Glomerular visceral epithelial cell (primary cell): ENCODE data around the gene RAB12.

ENCODE experiments used
- DNase-seq: peaks from one replicate; pipeline ENCODE4 v3.0.0-alpha.2; 2016; ENCODE audit errors: extremely low spot score

Gene RAB12

DNA sequence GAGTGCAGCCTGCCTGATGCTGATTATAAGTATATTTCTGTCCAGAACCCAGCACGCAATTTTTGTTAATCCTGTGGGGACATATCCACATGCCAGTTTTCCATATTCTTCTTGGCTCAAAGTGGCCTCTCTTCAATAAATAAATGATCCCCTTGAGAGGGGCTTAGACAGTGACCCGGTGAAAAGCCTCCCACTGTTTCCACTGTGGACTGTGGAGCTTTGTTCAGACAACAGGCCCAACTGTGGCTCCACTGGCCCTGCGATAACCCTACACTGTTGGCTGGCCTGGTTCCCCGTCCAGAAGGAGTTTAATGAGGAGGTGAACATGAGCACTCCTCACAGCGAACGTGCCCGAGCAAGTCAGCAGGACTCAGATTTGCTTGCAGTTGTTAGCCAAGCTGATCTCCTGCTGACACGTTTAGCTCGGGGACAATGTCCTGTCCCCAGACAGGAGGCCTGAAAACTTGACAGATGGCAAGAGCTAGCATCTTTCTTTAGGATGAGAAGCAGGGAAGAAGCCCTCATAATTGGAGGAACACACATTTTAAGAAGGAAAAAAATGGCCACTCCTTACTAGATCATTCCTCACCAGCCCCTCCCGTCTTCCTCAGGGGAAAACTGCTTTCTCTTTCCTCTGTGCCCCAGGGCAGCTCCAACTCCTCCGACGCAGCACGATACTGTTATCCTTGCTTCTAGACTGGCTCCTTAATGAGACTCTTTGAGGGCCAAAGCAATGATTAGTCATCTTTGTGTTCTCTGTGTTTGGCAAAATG is 76.1 kb downstream of the RAB12 start:
- DNase-seq, result no peak

DNA sequence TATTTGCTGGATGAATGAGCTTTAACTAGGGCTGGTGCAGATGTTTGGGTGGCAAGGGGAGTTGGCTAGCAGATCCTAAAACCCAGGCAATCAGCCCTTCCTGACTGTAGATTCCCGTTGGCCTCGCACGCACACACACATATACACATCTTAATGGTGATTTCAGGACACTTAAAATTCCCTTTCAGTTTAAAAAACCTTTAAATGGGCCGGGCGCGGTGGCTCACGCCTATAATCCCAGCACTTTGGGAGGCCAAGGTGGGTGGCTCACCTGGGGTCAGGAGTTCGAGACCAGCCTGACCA is 76.6 kb downstream of the RAB12 start:
- DNase-seq, result no peak

GRCh38 chr18:8686611-8687010 is 77.4 kb downstream of the RAB12 start:
- no peak for DNase-seq

DNA sequence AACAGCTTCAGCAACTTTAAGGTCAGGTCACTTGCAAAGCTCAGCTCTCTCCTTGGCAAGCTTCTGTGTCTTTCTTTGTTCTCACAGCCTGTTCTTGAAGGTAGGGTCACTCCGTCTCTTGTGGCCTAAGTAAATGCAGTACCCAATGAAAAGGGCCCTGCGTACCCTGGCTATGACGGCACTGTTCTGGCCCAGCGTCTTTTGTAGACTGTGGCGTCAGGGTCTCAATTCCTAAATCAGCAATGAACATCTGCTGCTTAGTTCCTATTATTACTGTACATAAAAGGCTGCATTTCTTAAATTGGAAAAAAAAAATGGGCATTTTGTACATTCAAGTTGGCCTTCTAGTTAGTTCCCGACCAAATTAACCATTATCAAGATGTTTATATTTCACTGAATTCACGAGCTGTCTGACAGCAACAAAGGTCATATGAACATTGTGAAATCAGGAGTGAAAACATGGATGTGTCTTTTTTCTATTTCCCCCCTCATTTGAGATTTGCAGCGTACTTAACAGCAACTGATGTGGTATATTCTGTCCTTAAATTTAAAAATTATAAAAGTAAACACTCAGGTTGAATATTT is 79.1 kb downstream of the RAB12 start:
- no peak for DNase-seq

DNA sequence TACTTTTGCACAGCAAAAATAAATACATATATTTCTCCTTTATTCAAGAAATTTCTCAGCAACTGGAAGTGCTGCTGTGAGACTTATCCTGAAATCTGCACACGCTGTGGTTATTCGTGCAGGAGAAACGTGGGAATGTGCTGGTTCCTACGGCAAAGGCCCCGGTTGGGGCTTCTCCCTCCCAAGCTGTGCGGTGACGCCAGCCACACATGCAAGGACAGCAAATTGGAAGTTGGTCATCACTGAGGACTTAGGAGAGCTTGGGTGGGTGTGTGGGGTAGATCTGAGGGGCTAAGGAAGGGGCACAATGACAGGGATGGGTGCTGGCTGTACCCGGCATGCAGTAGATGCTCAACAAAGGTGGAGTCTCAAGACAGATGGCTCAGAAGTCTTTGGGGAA is 79.6 kb downstream of the RAB12 start:
- no peak for DNase-seq
